NCI-H345 treated with DMSO at 0.1 percent for 48 hours (cell line): ENCODE measurements around the gene RMI1.

Experiments
- DNase-seq: peaks from one replicate; lab custom pipeline; 2025; ENCODE audit not compliant: unreplicated experiment; lab: John Stamatoyannopoulos, UW

Gene RMI1

DNA sequence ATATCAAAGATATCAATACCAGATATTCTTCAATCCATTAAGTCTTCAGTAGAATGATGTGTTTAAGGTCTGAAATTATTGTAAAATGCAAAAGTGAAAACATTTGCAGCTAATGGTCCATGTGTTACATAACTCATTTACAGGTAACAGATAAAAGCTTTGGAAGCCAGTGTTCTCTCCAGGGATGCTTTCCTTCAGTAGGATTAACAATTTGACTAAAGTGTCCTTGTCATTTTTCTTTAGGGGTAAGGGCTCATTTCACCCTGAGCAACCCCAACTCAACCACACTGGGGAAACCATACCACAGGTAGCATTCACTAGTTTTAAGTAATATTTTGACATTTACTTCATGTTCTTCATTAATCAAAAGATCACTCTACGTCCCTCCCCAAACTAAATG is 13.5 kb upstream of the RMI1 start:
- no peak for DNase-seq

DNA sequence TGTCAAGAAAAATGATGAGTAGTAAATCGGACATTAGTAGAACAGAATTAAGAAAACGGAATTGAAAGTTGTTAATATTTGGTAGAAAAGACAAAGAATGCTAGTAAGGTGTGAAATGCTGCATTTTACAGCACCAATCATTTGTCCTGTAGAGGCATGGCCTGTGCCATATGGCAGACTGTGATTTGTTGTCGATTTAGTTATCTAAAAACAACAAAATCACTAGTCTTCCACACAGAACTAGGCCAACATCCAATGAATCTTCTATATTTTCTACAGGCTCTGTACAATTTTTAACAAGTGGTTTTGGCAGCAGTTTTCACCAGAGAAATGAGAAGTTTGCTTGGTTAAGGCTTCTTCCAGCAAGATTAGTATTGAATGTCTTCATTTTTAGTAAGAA is 11.0 kb upstream of the RMI1 start:
- no peak for DNase-seq

DNA sequence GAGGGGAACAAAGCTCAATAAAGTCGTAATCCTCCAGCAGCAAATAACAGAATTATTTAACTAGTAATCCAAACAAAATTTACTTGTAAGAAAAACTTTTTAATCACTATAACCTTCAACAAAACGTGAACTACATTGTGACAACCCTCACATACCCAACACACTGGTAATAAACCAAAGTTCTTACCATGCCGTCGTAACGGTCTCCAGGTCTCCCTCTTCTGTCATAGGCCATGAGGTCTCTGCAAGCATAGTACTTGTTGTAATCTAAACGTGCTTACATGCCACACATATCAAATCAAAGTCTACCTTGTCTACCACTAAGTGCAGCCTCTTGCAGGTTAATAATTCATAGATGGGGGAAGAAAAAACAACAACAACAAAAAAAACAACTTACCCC is 9.1 kb upstream of the RMI1 start:
- DNase-seq = no peak

DNA sequence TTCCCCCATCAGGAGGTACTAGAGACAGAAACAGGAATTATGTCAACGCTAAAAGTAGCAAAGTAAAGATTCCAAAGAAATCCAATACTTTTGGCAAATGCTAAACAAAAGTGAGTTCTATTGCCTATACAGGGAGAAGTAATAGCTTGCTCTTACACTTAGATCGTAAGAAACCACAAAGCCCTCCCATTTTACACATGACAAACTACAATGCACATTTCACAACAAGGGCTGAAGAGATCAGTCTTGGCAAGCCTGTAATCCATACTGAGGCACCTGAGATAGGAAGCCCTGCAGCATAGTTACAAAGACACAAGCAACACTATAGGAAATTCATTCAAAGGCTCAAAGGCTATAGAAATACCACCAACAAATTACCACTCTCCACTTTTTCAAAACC is 8.3 kb upstream of the RMI1 start:
- no peak for DNase-seq

DNA sequence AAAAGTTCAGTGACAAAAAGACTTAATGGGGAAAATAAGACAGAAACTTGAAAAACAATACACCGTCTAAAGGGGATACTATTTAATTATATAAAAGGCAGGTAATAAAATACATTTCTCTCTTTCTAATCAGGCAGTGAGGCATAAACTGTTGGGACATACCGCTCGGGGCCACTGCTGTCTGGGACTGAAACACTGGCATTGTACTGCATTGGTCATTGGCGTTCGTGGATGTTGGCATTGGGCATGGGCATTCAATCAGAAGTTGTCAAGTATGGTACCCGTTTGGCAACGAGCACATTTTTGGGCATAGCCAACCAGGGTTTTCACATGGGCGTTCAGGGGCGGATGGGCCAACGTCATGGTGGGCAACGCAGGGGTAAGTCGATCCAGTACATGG is 5.3 kb upstream of the RMI1 start:
- DNase-seq = no peak

DNA sequence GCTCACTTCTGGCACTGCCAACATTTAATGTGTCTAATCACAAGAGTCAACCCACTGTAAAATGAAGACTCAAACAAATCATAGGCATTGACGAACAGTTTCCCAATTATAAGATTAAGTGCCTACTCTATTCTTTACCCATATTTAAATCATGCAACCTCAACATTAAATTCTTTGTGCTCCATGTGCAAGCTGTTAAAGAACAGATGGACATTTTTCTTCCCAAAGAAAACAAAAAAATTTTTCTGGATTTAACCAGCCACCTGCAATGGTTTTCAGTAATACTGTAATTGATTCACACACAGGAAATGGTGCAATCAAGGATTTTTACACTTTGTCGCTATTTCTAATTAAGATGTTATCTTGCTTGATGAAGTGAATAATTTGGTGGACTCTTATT is 4.2 kb upstream of the RMI1 start:
- DNase-seq = no peak

DNA sequence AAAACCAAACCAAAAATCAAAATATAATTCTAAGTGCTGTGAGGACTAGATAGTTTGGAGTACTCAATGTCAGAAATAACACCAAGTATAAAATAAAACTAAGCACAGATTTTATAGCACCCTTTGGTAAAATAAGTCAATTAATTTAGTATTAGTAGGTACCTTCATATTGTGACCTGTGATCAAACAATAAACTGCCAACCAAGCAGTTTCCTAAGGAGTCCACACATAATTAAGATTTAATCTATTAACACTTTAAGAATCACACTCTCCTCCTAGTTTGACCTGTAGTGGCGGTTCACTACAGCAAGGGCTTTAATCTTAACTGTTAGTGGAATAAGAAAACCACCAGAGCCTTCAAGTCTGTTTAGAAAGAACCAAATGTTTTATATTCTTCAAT is 3.4 kb upstream of the RMI1 start:
- no peak for DNase-seq

DNA sequence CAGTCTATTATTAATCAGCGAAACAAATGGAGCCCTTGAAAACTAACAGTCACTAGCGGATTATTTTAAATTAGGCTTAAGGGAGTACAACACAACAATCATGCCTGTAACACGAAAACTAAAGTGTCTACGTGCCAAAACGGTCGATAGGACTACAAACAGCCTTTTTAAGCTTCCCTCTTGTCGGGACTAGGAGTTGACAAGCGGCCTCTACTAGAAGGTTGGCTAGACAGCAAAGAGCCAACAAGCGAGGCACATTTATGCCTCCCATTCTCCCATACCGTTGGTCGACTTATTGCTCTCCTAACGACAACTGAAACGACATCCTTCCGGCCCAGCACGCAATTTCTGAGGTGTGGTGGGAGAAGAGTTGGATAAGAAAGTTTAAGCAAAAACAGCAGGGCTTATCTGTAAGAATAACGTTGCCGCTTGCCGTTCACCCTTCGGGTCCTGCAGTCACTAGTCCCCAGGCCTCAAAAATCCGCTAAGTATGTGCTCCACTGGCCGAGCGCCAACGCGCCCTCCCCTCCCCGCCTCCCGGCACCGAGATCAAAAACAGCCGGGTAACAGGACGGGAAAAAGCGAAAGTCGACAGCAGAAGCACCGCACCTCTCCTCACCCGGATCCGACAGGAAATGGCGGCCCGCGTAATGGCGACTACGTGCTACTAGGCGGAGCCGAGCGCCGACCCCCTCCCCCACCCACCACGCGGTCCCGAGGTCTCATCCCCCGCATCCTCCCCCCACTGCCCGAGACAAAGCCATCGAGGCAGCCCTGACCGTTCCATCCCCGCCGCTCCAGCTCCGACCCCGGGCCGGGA is 1.4 kb upstream of the RMI1 start:
- peak; percentile 12 for DNase-seq

DNA sequence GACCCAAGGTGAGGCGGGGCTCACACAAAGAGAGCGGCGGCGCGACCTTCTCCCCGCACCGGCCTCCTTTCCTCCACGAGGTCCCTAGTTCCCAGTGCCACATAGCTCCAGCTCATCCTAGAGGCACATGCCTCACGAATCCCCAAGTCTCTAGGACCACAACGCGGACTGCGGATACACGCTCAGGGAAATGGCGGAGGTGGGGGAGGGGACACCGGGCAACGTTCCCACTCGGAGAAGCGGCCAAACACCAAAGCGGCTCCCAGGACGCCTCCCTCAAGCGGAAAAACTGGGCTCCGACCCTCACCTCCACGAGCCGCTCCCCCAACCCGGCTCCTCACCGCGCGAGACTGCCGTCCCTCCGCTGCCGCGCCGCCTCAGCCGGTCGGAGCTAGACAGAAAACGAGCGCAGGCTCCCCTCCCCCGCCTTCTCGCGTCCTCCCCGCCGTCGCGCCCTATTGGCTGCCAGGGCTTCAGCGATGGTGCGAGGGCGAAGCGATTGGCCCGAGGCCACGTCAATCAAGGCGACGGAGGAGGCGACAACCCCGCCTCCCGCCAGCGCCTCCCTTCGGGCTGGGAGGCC is 702 bp upstream of the RMI1 start, which contains the start of gene HNRNPK:
Gene HNRNPK (minus strand): TSS at position 404 of the 583 bp plus-strand sequence. CDS start 1,963 bp downstream, outside the sequence.
- peak; percentile 90 for DNase-seq

DNA sequence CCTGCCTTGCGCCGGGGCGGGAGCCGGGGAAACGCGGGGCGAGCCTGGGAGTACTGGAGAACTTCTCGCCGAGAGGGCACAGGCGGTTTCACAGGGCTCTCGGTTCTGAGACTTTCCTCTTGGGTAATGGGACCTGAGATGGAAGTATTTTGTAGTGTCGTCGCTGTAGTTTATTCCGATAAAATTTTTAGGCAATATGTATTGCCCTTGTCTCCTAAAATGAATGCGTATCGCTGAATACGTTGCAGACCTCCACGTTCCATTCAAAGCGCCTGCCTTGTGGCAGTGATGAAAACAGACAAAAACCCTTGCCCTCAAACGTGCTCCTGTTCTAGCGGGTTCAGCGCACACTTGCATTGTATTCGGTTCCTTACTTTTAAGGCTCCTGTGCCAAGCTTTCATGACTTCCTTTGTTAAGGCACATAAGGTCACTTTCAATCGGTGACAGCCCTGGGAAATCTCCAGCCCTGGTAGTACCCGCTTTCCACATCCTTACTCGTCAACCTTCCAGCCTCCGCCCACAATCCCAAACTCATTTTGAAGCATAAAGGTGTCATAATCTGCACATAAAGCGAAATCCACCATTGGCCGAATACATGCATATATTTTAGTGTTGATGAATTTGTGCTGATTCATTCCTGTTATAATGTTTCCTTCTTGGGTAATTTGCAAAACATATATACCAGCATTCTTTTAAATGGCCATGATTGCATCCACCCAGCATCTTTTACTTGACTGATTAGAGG is 694 bp downstream of the RMI1 start:
- DNase-seq = peak; percentile 4

DNA sequence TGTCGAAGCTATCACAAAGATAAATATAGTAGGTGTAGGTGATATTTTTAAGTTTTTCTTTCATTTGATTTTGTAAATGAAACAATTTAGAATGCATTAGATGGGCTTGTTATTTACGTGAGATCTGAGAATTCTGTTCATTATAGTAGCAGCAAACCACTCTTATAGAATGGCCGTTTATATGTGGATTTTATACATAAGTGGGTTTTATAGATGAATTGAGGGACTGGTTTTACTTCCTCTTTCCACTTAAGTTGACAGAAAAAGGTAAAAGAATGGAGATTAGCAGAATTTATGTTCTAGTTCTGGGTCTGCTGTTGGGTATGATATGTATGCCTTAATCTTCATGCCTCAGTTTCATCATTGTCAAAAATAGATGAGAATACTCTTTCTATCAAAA is 5.6 kb downstream of the RMI1 start:
- DNase-seq = no peak

DNA sequence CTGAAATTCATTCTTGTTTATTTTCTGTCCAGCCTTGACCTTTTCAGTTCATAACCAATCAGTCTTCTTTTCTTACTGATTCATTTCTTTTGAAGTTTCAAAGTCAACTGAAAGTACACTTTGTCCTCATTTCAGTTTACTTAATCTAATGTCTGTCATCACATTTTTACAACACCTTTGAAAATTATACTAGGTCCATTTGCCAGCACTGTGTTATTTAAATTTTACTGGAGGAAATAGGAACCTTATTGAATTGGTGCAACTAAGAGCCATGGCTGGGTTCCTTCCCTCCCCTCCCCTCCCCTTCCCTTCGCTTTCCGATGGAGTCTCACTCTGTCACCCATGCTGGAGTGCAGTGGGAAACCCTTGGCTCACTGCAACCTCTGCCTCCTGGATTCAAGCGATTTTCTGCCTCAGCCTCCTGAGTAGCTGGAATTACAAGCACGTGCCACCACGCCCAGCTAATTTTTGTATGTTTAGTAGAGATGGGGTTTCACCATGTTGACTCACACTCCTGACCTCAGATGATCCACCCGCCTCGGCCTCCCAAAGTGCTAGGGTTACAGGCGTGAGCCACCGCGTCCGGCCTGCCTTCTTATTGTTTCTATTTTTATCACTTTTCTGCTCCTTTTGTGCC is 6.3 kb downstream of the RMI1 start:
- DNase-seq = no peak

DNA sequence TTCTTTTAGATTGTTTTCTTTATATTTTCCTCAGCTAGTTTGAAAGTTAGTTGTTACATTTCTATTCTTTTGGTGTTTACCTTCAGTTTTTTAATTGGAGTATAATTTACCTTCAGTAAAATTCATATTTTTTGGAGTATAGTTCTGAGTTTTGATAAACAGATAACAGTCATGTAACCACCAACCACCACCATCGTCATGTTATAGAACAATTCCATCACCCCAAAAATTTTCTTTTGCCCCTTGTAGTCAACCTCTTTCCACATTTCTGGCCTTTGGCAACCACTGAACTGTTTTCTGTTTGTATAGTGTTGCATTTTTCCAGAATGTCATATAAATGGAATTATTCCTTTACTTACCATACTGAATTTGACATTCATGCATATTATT is 6.8 kb downstream of the RMI1 start:
- DNase-seq = no peak

DNA sequence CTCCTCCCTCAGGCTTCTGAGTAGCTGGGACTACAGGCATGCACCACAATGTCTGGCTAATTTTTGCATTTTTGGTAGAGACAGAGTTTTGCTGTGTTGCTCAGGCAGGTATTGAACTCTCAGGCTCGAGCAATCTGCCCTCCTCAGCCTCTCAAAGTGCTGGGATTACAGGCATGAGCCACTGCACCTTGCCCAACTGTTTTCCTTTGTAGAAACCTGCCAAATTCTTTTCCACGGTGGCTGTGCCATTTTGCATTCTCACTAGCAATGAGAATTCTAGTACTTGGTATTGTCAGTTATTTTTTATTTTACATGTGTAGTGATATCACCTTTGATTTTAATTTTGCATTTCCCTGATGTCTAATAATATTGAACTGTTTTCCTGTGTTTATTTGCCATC is 7.8 kb downstream of the RMI1 start:
- no peak for DNase-seq

DNA sequence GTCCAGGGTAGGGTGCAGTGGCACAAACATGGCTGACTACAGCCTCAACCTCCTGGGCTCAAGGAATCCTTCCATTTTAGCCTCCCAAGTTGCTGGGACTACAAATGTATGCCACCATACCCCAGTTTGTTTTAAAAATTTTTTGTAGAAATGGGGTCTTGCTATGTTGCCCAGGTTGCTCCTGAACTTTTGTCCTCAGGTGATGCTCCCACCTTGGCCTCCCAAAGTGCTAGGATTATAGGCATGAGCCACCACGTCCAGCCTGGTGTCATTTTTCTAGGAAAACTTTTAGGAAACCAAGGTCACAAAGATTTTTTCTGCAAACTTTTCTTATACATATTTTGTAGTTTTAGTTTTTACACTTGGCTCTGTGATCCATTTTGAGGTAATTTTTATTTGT is 10.8 kb downstream of the RMI1 start:
- no peak for DNase-seq

DNA sequence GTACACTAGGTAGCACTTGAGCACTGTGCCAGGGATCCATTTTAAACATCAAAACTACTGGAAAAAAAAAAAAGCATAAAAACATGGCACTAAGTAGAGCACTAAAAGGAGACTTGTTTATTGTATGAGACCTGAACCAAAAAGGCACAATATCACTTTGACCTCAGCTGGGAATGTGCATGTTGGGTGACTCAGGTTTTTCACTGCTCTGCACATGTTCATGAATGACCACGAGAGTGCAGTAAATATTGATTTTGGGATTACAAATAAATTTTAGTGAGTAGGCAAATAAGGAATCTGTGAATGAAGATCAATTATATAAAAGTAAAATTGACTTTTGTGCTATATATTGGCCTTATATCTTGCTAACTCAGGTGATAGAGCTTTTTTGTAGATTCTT is 11.8 kb downstream of the RMI1 start:
- no peak for DNase-seq

DNA sequence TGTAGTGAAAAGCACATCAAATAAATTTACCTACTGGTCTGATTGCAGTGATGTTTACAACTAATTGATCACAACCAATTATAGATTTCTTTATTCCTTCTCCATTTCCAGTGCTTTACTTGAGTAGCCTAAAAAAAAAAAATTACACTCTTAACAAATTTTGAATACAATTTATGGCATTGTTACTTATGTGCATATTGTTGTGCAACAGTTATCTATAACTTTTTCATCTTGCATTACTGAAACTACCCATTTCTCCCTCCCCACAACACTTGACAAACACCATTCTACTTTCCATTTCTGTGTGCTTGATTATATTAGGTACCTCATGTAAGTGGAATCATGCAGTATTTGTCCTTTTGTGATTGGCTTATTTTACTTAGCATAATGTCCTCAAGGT is 12.3 kb downstream of the RMI1 start:
- no peak for DNase-seq

DNA sequence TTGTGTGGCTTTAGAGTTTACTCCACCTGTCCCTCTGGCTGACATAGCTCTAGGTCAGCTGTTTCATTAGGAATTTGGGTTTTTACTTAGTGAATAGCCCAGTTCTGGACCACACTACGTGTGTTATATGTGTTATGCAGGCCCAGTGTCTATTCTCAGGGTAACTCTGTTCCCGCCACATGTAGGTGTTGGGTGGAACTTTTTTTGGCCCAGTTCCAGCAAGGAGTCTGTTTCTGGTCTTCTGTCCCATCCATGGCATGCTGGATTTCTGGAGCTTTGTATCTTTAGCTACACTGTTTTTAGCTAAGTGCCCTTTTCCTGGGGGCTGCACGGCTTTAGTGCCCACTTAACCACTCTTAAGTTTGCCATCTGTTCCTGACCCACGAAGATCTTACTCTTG is 15.5 kb downstream of the RMI1 start:
- no peak for DNase-seq

DNA sequence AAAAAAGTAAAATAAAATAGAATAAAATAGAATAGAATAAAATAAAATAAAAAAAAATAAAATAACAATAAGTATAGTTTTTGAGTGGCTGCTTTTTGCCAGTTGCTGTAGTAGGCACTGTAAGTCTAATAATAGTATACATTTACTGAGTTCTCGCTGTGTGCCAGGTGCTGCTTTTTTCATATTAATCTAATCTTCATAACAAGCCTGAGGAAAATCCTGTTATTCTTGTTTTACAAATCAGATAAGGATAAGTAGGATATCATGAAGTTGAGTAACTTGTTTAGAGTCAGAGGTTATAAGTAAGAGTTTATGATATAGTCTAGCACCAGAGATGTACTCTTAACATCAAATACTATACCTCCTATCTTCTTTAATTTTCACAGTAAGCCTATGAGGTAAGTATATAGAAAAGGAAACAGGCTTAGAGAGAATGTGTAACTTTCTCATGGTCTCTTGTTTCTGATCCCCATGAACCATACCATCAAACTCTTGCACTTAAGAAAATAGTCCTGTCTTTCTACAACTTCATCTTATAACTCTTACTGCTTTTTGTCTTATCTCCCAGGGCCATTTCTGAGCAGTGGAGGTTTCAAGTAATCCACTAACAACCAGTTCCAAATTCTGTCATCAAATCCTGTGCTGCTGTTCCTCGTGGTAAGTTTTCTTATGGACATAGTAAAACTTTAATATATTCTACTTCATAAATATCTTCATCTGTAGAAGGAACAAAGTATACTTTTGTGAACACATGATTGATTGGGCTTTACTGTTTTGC is 18.7 kb downstream of the RMI1 start:
- no peak for DNase-seq

DNA sequence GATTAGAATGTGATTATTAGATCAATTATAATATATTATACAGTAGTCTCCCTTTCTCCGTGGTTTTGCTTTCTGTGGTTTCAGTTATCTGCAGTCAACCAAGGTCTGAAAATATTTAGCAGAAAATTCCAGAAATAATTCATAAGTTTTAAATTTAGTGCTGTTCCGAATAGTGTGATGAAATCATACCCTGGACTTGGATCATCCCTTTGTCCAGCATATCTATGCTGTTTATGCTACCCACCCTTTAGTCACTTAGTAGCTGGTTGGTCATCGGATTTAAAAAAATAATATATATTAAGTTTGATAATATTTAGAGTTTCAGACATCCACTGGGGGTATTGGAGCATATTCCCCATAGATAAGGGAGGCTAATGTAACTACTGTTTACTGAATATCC is 19.6 kb downstream of the RMI1 start:
- no peak for DNase-seq

DNA sequence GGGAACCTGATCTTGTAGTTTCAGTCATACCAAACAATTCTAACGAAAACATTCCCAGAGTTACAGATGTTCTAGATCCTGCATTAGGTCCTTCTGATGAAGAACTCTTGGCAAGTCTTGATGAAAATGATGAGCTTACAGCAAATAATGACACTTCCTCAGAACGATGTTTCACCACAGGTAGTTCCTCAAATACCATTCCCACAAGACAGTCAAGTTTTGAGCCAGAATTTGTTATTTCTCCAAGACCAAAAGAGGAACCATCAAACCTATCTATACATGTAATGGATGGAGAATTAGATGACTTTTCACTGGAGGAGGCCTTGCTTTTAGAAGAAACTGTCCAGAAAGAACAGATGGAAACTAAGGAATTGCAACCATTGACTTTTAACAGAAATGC is 21.0 kb downstream of the RMI1 start:
- no peak for DNase-seq
